ENCODE measurements around the gene DOCK11. TPM values are rescaled to one million over a fixed set of nuclear protein-coding genes. Genes with fewer than 3 reads are reported as not detected.
"Not testable (repeated sequence)": the region's sequence is repeated elsewhere in the genome, so short reads cannot be mapped to it uniquely, and the experiment has no call there.

The DOCK11 gene
- total and polyA plus RNA-seq, 12 donors: 1.3 to 9.4 (median 3.0) TPM

- intact Hi-C loops (cut with DNase I): no loop called here
These were observed 232.2 kb downstream of the DOCK11 start for GRCh38 chrX:118727686-118728339.

GRCh38 chrX:118729042-118729652 is 233.5 kb downstream of the DOCK11 start:
- Histone ChIP-seq H3K4me1 (peaks cover 0 to 53% (median 0%) of the 10 kb centered on the region in 9 donors), H3K27ac (peak overlapping the region in 5 of 10 donors; percentile 85 to 96 (median 93)), H3K27me3 (peaks cover 0 to 6% (median 0%) of the 10 kb centered on the region in 7 donors), H3K36me3 (no peaks in the 10 kb centered on the region), H3K4me3 (peak overlapping the region in 5 of 10 donors; percentile 66 to 75 (median 69)), H3K9me3 (peaks cover 0 to 8% (median 0%) of the 10 kb centered on the region in 11 donors)
- TF ChIP-seq CTCF (IDR thresholded peaks at IDR 0.05): no peak
- DNase-seq: no peak
- whole genome bisulfite sequencing, 2 donors: 72 to 89% methylated on average over 3 of the region's 3 CpGs
- intact Hi-C loops (cut with DNase I): no loop called here
- no peak for ATAC-seq

More at GRCh38 chrX:118727686-118728339, 232.2 kb downstream of the DOCK11 start:
- Histone ChIP-seq H3K9me3 (peaks cover 0 to 1% (median 0%) of the 10 kb centered on the region in 11 donors), H3K4me1 (peaks cover 0 to 58% (median 0%) of the 10 kb centered on the region in 9 donors), H3K27me3 (peaks cover 0 to 6% (median 0%) of the 10 kb centered on the region in 7 donors), H3K4me3 (peak overlapping the region; percentile 25 to 75 (median 66)), H3K27ac (peak overlapping the region; percentile 85 to 97 (median 92)), H3K36me3 (no peaks in the 10 kb centered on the region)
- ATAC-seq (peak; percentile 45 to 70 (median 56)), DNase-seq (peak; percentile 41 to 54)
- 0 to 1% methylated on average over 32 to 60 of the region's 73 CpGs for WGBS, 2 donors
- no peak for TF ChIP-seq CTCF (IDR thresholded peaks at IDR 0.05)

- WGBS, 2 donors: 71 to 82% methylated on average over 4 of the region's 4 CpGs
These were observed 235.1 kb downstream of the DOCK11 start for GRCh38 chrX:118730500-118731247.

GRCh38 chrX:118732551-118732950 is 236.9 kb downstream of the DOCK11 start:
- H3K4me1 ChIP-seq: peaks cover 0 to 36% (median 0%) of the 10 kb centered on the region in 9 donors
- H3K9me3 ChIP-seq; H3K4me3 ChIP-seq; ATAC-seq; DNase-seq; H3K36me3 ChIP-seq; intact Hi-C loops (cut with DNase I); H3K27me3 ChIP-seq; H3K27ac ChIP-seq: not testable (repeated sequence)
- WGBS, 2 donors: 97 to 100% methylated on average over 2 to 3 of the region's 3 CpGs

More at GRCh38 chrX:118730500-118731247, 235.1 kb downstream of the DOCK11 start:
- Histone ChIP-seq H3K4me1 (peaks cover 0 to 43% (median 0%) of the 10 kb centered on the region in 9 donors), H3K27me3 (peaks cover 0 to 6% (median 0%) of the 10 kb centered on the region in 7 donors), H3K9me3 (peaks cover 0 to 8% (median 0%) of the 10 kb centered on the region in 11 donors), H3K4me3 (no peak overlapping the region), H3K36me3 (no peaks in the 10 kb centered on the region), H3K27ac (peak overlapping the region in 1 of 10 donors; percentile 95)
- intact Hi-C loops (cut with DNase I): no loop called here
- no peak for DNase-seq
- no peak for TF ChIP-seq CTCF (IDR thresholded peaks at IDR 0.05)
- no peak for ATAC-seq

Data from heart right ventricle (tissue), 16 donors.